H9 (cell line): ENCODE measurements around the gene ATAD3B. TPM values are rescaled to one million over a fixed set of nuclear protein-coding genes. Genes with fewer than 3 reads are reported as not detected.

Experiments used
- DNase-seq: peaks from one replicate; pipeline ENCODE4 v3.0.0-alpha.2; 2017
- H2AFZ ChIP-seq: one replicate; pipeline ENCODE4 v1.6.1; 2013; ENCODE audit warnings: mild to moderate bottlenecking, low read length, control low read depth, moderate library complexity
- H2AK5ac ChIP-seq: 2 replicates; pipeline ENCODE4 v1.6.1; 2013; ENCODE audit warnings: low read length, control low read depth, mixed read lengths; ENCODE audit not compliant: insufficient read length
- H2BK120ac ChIP-seq: one replicate; pipeline ENCODE4 v1.6.1; 2013; ENCODE audit warnings: low read depth, mild to moderate bottlenecking, low read length, control low read depth, inconsistent platforms; ENCODE audit not compliant: poor library complexity, severe bottlenecking
- H2BK12ac ChIP-seq: 2 replicates; pipeline ENCODE4 v1.6.1; 2013; ENCODE audit warnings: low read length, control low read depth, mixed read lengths, low read depth; ENCODE audit not compliant: insufficient read length
- H2BK15ac ChIP-seq: 2 replicates; pipeline ENCODE4 v1.6.1; 2013; ENCODE audit warnings: low read depth, low read length, control low read depth
- H2BK20ac ChIP-seq: one replicate; pipeline ENCODE4 v1.6.1; 2013; ENCODE audit warnings: low read depth, mild to moderate bottlenecking, low read length, control low read depth, inconsistent platforms; ENCODE audit not compliant: poor library complexity, severe bottlenecking
- H2BK5ac ChIP-seq: 2 replicates; pipeline ENCODE4 v1.6.1; 2013; ENCODE audit warnings: low read length, control low read depth, mixed read lengths; ENCODE audit not compliant: insufficient read length
- H3K14ac ChIP-seq: 2 replicates; pipeline ENCODE4 v1.6.1; 2013; ENCODE audit warnings: low read length, control low read depth; ENCODE audit not compliant: insufficient read depth
- H3K18ac ChIP-seq: 2 replicates; pipeline ENCODE4 v1.6.1; 2013; ENCODE audit warnings: low read depth, mild to moderate bottlenecking, mixed read lengths, low read length, control low read depth; ENCODE audit not compliant: insufficient read length
- H3K23ac ChIP-seq: 2 replicates; pipeline ENCODE4 v1.6.1; 2013; ENCODE audit warnings: low read length, control low read depth, mixed read lengths, low read depth; ENCODE audit not compliant: insufficient read length
- H3K23me2 ChIP-seq: 2 replicates; pipeline ENCODE4 v1.6.1; 2013; ENCODE audit warnings: low read depth, mild to moderate bottlenecking, mixed read lengths, low read length, control low read depth; ENCODE audit not compliant: insufficient read length, poor library complexity, severe bottlenecking
- H3K27ac ChIP-seq: 2 replicates; pipeline ENCODE4 v1.5.1; 2013; ENCODE audit warnings: low read length, control low read depth, mixed read lengths, low read depth; ENCODE audit not compliant: insufficient read length
- H3K27me3 ChIP-seq: 2 replicates; pipeline ENCODE4 v1.6.1; 2013; ENCODE audit warnings: low read length, control low read depth, inconsistent platforms; ENCODE audit not compliant: insufficient read depth
- H3K4ac ChIP-seq: 2 replicates; pipeline ENCODE4 v1.6.1; 2013; ENCODE audit warnings: low read depth, mild to moderate bottlenecking, control low read depth, inconsistent platforms, low read length, moderate library complexity
- H3K4me1 ChIP-seq: 2 replicates; pipeline ENCODE4 v1.6.1; 2013; ENCODE audit warnings: low read length, control low read depth, inconsistent platforms; ENCODE audit not compliant: insufficient read depth
- H3K4me2 ChIP-seq: 2 replicates; pipeline ENCODE4 v1.6.1; 2013; ENCODE audit warnings: low read length, control low read depth, mixed read lengths; ENCODE audit not compliant: insufficient read length, insufficient read depth
- H3K56ac ChIP-seq: 2 replicates; pipeline ENCODE4 v1.6.1; 2013; ENCODE audit warnings: low read depth, mild to moderate bottlenecking, mixed read lengths, low read length, control low read depth; ENCODE audit not compliant: insufficient read length
- H3K79me1 ChIP-seq: 2 replicates; pipeline ENCODE4 v1.6.1; 2013; ENCODE audit warnings: low read depth, mild to moderate bottlenecking, moderate library complexity, low read length, control low read depth, inconsistent platforms; ENCODE audit not compliant: insufficient read depth, poor library complexity, severe bottlenecking
- H3K79me2 ChIP-seq: 2 replicates; pipeline ENCODE4 v1.6.1; 2013; ENCODE audit warnings: low read length, control low read depth, inconsistent platforms; ENCODE audit not compliant: insufficient read depth
- H3K9ac ChIP-seq: 2 replicates; pipeline ENCODE4 v1.6.1; 2013; ENCODE audit warnings: low read length, control low read depth, mixed read lengths; ENCODE audit not compliant: insufficient read length; ENCODE audit errors: extremely low read depth
- H3K9me3 ChIP-seq: one replicate; pipeline ENCODE4 v1.6.1; 2013; ENCODE audit warnings: low read depth, low read length, inconsistent platforms; ENCODE audit not compliant: control insufficient read depth
- H3T11ph ChIP-seq: one replicate; pipeline ENCODE4 v1.6.1; 2013; ENCODE audit warnings: mild to moderate bottlenecking, low read length, control low read depth, inconsistent platforms
- H4K20me1 ChIP-seq: one replicate; pipeline ENCODE4 v1.6.1; 2013; ENCODE audit not compliant: control insufficient read depth, insufficient read length, insufficient read depth
- H4K5ac ChIP-seq: 2 replicates; pipeline ENCODE4 v1.6.1; 2013; ENCODE audit warnings: low read depth, mild to moderate bottlenecking, mixed read lengths, low read length, control low read depth; ENCODE audit not compliant: insufficient read length
- H4K8ac ChIP-seq: replicated peaks from 2 replicates; pipeline ENCODE4 v1.6.1; 2013; ENCODE audit warnings: low read length, control low read depth, mixed read lengths, low read depth; ENCODE audit not compliant: insufficient read length
- H4K91ac ChIP-seq: 2 replicates; pipeline ENCODE4 v1.6.1; 2013; ENCODE audit warnings: low read depth, mild to moderate bottlenecking, moderate library complexity, mixed read lengths, low read length, control low read depth; ENCODE audit not compliant: insufficient read length
- H3K27ac Mint-ChIP-seq, 3 experiments: 2 replicates in 2 of 3; 3 replicates in 1 of 3; pipeline ENCODE4 v1.8.0; 2020 to 2021; ENCODE audit warnings: mixed read lengths in 3 of 3, mild to moderate bottlenecking in 1 of 3, moderate library complexity in 1 of 3
- H3K27me3 Mint-ChIP-seq: 2 replicates; pipeline ENCODE4 v1.8.0; 2021; ENCODE audit warnings: low read depth, mild to moderate bottlenecking, moderate library complexity, mixed read lengths
- H3K36me3 Mint-ChIP-seq, 3 experiments: 2 replicates in 2 of 3; 3 replicates in 1 of 3; pipeline ENCODE4 v1.8.0; 2020 to 2021; ENCODE audit warnings: low read depth in 3 of 3, mixed read lengths in 3 of 3; ENCODE audit not compliant: insufficient read depth in 1 of 3
- H3K4me1 Mint-ChIP-seq, 2 experiments: 2 replicates each; pipeline ENCODE4 v1.8.0; 2020; ENCODE audit warnings: mixed read lengths in 2 of 2
- H3K4me3 Mint-ChIP-seq, 2 experiments: 2 replicates in 1 of 2; 3 replicates in 1 of 2; pipeline ENCODE4 v1.8.0; 2020 to 2021; ENCODE audit warnings: mild to moderate bottlenecking in 2 of 2, mixed read lengths in 2 of 2, moderate library complexity in 1 of 2
- H3K9me3 Mint-ChIP-seq, 2 experiments: 2 replicates in 1 of 2; 3 replicates in 1 of 2; pipeline ENCODE4 v1.8.0; 2020; ENCODE audit warnings: mild to moderate bottlenecking in 2 of 2, mixed read lengths in 2 of 2, moderate library complexity in 1 of 2
- CTCF ChIP-seq: fragments of 200-600 bp; sonication (generic); conservative IDR thresholded peaks from 3 replicates; pipeline ENCODE4 v1.8.0; 2021; ENCODE audit warnings: antibody characterized with exemption, mild to moderate bottlenecking
- WGBS: extraction: QIAGEN DNeasy Blood & Tissue Kit; methylation state at CpG from one replicate; pipeline ENCODE4 v1.1.7; 2013; ENCODE audit warnings: missing lambda C conversion rate, low lambda C conversion rate, mixed read lengths; ENCODE audit not compliant: insufficient read length; ENCODE audit errors: extremely low coverage; 5-methylcytosine and 5-hydroxymethylcytosine counted together
- total RNA-seq: library from RNA; stranded (reverse); gene quantifications from 2 replicates; pipeline ENCODE4 v1.2.1, GENCODE V29; 2021

The ATAD3B gene
- total RNA-seq, 1 experiment from 2014 or later, result 78.6 TPM

GRCh38 chr1:1427820-1428148, 43.8 kb upstream of the ATAD3B start:
- H3K23ac ChIP-seq, result no peak overlapping the region
- H3T11ph ChIP-seq, result no peak overlapping the region
- no peak overlapping the region for H3K4me2 ChIP-seq
- H2AK5ac ChIP-seq, result no peak overlapping the region
- no peak overlapping the region for H4K91ac ChIP-seq
- no peak overlapping the region for H3K18ac ChIP-seq
- H3K9me3 ChIP-seq, result no peaks in the 10 kb centered on the region
- no peak overlapping the region for H2BK120ac ChIP-seq
- no peaks in the 10 kb centered on the region for H3K79me2 ChIP-seq
- no peak overlapping the region for H3K27ac Mint-ChIP-seq
- H3K23me2 ChIP-seq, result peaks cover 3% of the 10 kb centered on the region
- no peaks in the 10 kb centered on the region for H3K79me1 ChIP-seq
- DNase-seq, result peak; percentile 33
- no CpG with 5 or more reads among the region's 22 CpGs for WGBS
- peaks cover 3% of the 10 kb centered on the region; the same call in 1 of the 2 replicates for H3K4me1 ChIP-seq
- no peak overlapping the region for H4K8ac ChIP-seq
- H2BK12ac ChIP-seq, result no peak overlapping the region
- no peak overlapping the region for H3K27ac ChIP-seq
- no peak for TF ChIP-seq CTCF
- no peak overlapping the region for H3K56ac ChIP-seq
- no peak overlapping the region for H2BK20ac ChIP-seq
- no peaks in the 10 kb centered on the region for H3K27me3 Mint-ChIP-seq
- peaks cover 3 to 5% (median 4%) of the 10 kb centered on the region in 3 experiments; a peak in 6 of 7 replicates for H3K36me3 Mint-ChIP-seq
- H3K9me3 Mint-ChIP-seq, result peaks cover 3 to 4% of the 10 kb centered on the region in 2 experiments; a peak in 4 of 5 replicates
- no peak overlapping the region for H3K9ac ChIP-seq
- peak overlapping the region; percentile 80; the same call in 1 of the 2 replicates for H3K14ac ChIP-seq
- no peak overlapping the region for H4K5ac ChIP-seq
- H2AFZ ChIP-seq, result no peak overlapping the region
- no peak overlapping the region for H2BK5ac ChIP-seq
- H3K27me3 ChIP-seq, result no peaks in the 10 kb centered on the region
- H3K4ac ChIP-seq, result no peak overlapping the region
- peaks cover 32 to 48% of the 10 kb centered on the region in 2 experiments for H3K4me1 Mint-ChIP-seq
- H2BK15ac ChIP-seq, result no peak overlapping the region
- no peaks in the 10 kb centered on the region for H4K20me1 ChIP-seq
- 0 out of 5 replicates have a peak overlapping the region, but pooled peaks of 1 of the 2 experiments have one; percentile 31 for H3K4me3 Mint-ChIP-seq
